Measurements from ENCODE around the gene KANTR. TPM values are rescaled to one million over a fixed set of nuclear protein-coding genes. Genes with fewer than 3 reads are reported as not detected.

The KANTR gene
- total RNA-seq, 2 experiments from 2014 or later = 26.2 to 28.3 TPM

DNA sequence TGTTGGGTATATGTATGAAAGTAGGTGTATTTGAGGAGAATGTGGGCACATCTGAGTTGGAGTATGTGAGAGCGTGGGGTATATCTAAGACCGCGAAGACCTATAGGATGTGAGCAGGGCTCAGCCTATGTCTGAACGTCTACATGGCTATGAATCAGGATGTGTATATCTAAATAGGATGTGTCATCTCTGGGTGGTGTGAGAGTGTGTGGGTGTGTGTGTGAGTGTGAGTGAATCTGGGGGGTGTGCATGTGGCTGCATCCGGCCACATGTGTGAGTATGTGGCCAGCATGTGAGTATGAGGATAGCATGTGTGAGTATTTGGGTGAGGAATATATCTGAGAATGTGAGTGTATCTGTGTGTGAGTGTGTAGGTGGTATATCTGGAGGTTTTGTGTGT lies 37.6 kb upstream of the KANTR start:
- H3K4me3 ChIP-seq (ENCODE audit: low read depth, low read length, poor library complexity, severe bottlenecking) = no peak overlapping the region
- H2AFZ ChIP-seq (ENCODE audit: low read length) = no peak overlapping the region
- H3K9me3 ChIP-seq (ENCODE audit: low read length) = no peaks in the 10 kb centered on the region
- no peak for DNase-seq (ENCODE audit: low spot score)
- POLR2A ChIA-PET = interaction anchor here (0.6 kb wide), 1 partner anchor 614 kb away, joined by 3 read pairs; no protein-coding TSS in a partner anchor
- TF ChIP-seq EZH2phosphoT487 (IDR thresholded peaks at IDR 0.05; ENCODE audit: borderline replicate concordance, low read depth, low read length) (no peak), CTCF (conservative IDR thresholded peaks at IDR 0.05; ENCODE audit: low read length) (no peak)
- CTCF ChIA-PET (ENCODE audit: unreplicated experiment) = no interaction called here
- H3K27ac ChIP-seq (ENCODE audit: low read depth, low read length, poor library complexity, severe bottlenecking) = no peak overlapping the region
- H3K4me1 ChIP-seq (ENCODE audit: insufficient read depth, low read length, poor library complexity, severe bottlenecking) = no peaks in the 10 kb centered on the region
- intact Hi-C loops (cut with micrococcal nuclease; ENCODE audit: unreplicated experiment) = no loop called here
- BruUV-seq (replicated peaks) = no TSS peak
- H3K9me2 ChIP-seq (ENCODE audit: insufficient read depth, low read length) = no peaks in the 10 kb centered on the region
- no peaks in the 10 kb centered on the region for H4K20me1 ChIP-seq (ENCODE audit: insufficient read depth, low read length)
- H3K4me2 ChIP-seq (ENCODE audit: low read length) = no peak overlapping the region
- no peaks in the 10 kb centered on the region for H3K36me3 ChIP-seq (ENCODE audit: insufficient read depth, low read length)
- no peaks in the 10 kb centered on the region for H3K79me2 ChIP-seq (ENCODE audit: insufficient read depth, low read depth, low read length)

DNA sequence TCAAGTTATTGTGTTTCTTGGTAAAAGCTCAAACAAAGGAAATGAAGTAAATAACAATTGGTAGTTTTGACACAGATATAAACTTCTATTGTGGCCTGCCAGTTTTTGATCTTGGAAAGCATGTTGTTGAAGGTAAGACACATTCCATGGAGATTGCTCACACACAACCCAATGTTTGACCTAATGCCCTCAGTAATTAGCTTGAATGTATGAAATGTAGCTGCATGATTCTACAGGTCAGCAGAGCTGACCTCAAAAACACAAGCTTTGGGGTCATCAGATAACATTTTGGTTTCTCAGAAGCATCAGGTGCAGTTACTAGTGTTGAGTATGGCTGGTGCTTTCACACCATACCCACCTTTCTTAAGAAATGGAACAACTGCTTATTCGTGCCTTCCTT lies 28.8 kb upstream of the KANTR start:
- Histone ChIP-seq H3K4me2 (ENCODE audit: low read length) (no peak overlapping the region), H3K79me2 (ENCODE audit: insufficient read depth, low read depth, low read length) (no peaks in the 10 kb centered on the region), H3K4me3 (ENCODE audit: low read depth, low read length, poor library complexity, severe bottlenecking) (no peak overlapping the region), H3K4me1 (ENCODE audit: insufficient read depth, low read length, poor library complexity, severe bottlenecking) (no peaks in the 10 kb centered on the region), H3K9me3 (ENCODE audit: low read length) (no peaks in the 10 kb centered on the region), H3K36me3 (ENCODE audit: insufficient read depth, low read length) (no peaks in the 10 kb centered on the region), H4K20me1 (ENCODE audit: insufficient read depth, low read length) (no peaks in the 10 kb centered on the region), H2AFZ (ENCODE audit: low read length) (no peak overlapping the region), H3K9me2 (ENCODE audit: insufficient read depth, low read length) (no peaks in the 10 kb centered on the region), H3K27ac (ENCODE audit: low read depth, low read length, poor library complexity, severe bottlenecking) (no peak overlapping the region)
- ChIA-PET CTCF (ENCODE audit: unreplicated experiment) (no interaction called here), POLR2A (no interaction called here)
- TF ChIP-seq EZH2phosphoT487 (IDR thresholded peaks at IDR 0.05; ENCODE audit: borderline replicate concordance, low read depth, low read length) = no peak
- no peak for TF ChIP-seq CTCF (conservative IDR thresholded peaks at IDR 0.05; ENCODE audit: low read length)
- intact Hi-C loops (cut with micrococcal nuclease; ENCODE audit: unreplicated experiment) = no loop called here
- no TSS peak for BruUV-seq (replicated peaks)
- DNase-seq (ENCODE audit: low spot score) = no peak

DNA sequence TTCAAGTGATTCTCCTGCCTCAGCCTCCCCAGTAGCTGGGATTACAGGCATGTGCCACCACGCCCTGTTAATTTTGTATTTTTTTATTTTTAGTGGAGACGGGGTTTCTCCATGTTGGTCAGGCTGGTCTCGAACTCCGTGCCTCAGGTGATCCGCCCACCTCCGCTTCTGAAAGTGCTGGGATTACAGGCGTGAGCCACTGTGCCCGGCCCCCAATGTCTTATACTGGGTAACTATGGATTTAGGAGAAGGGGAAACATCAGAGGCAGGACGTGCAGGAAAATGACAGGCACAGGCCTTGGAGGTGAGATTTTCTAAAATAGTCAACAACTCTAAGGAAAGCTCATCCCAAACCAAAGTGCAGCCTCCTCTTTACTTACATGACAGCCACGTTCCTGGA lies 22.9 kb upstream of the KANTR start:
- POLR2A ChIA-PET = interaction anchor here (1.1 to 1.2 kb wide), 2 partner anchors 11 to 23 kb away, joined by 5 to 9 read pairs; partner anchors contain the start of genes KANTR and TSPYL2
- no peak overlapping the region for H2AFZ ChIP-seq (ENCODE audit: low read length)
- no peaks in the 10 kb centered on the region for H3K9me3 ChIP-seq (ENCODE audit: low read length)
- H3K27ac ChIP-seq (ENCODE audit: low read depth, low read length, poor library complexity, severe bottlenecking) = no peak overlapping the region
- no peak overlapping the region for H3K4me3 ChIP-seq (ENCODE audit: low read depth, low read length, poor library complexity, severe bottlenecking)
- no peaks in the 10 kb centered on the region for H3K9me2 ChIP-seq (ENCODE audit: insufficient read depth, low read length)
- H3K79me2 ChIP-seq (ENCODE audit: insufficient read depth, low read depth, low read length) = no peaks in the 10 kb centered on the region
- H4K20me1 ChIP-seq (ENCODE audit: insufficient read depth, low read length) = no peaks in the 10 kb centered on the region
- TF ChIP-seq EZH2phosphoT487 (IDR thresholded peaks at IDR 0.05; ENCODE audit: borderline replicate concordance, low read depth, low read length) = no peak
- no peak for TF ChIP-seq CTCF (conservative IDR thresholded peaks at IDR 0.05; ENCODE audit: low read length)
- peak overlapping the region; percentile 79; the same call in 1 of the 2 replicates for H3K4me2 ChIP-seq (ENCODE audit: low read length)
- DNase-seq (ENCODE audit: low spot score) = no peak
- intact Hi-C loops (cut with micrococcal nuclease; ENCODE audit: unreplicated experiment) = loop anchor here (1.0 kb wide), 2 partner anchors 18 to 22 kb away; no protein-coding TSS in a partner anchor
- CTCF ChIA-PET (ENCODE audit: unreplicated experiment) = no interaction called here
- peaks cover 18% of the 10 kb centered on the region for H3K4me1 ChIP-seq (ENCODE audit: insufficient read depth, low read length, poor library complexity, severe bottlenecking)
- BruUV-seq (replicated peaks) = no TSS peak
- no peaks in the 10 kb centered on the region for H3K36me3 ChIP-seq (ENCODE audit: insufficient read depth, low read length)
